Psoas muscle (tissue), 8 donors: ENCODE data around the gene UROD. TPM values are rescaled to one million over a fixed set of nuclear protein-coding genes. Genes with fewer than 3 reads are reported as not detected.
"Not testable (repeated sequence)": the region's sequence is repeated elsewhere in the genome, so short reads cannot be mapped to it uniquely, and the experiment has no call there.

Source experiments
- ATAC-seq, 4 donors: fragments of 200-7000 bp; cut with Tn5 transposase; one replicate each; pipeline ENCODE4 v1.9.1; 2020; ENCODE audit warnings: moderate library complexity in 3 of 4, mild to moderate bottlenecking in 2 of 4
- DNase-seq, 2 donors: peaks; one replicate each; pipeline ENCODE4 v3.0.0-alpha.2; 2020
- H3K27ac ChIP-seq: fragments of 200-600 bp; one replicate; pipeline ENCODE4 v1.8.0; 2022
- H3K27me3 ChIP-seq, 3 donors: fragments of 200-600 bp in 1 of 3; one replicate each; pipeline versions ENCODE4 v1.6.1 to v1.8.0; 2013 to 2022; ENCODE audit warnings: low read length in 2 of 3, mild to moderate bottlenecking in 2 of 3, moderate library complexity in 1 of 3; ENCODE audit not compliant: insufficient read depth in 3 of 3
- H3K36me3 ChIP-seq, 2 donors: fragments of 200-600 bp in 1 of 2; one replicate each; pipeline versions ENCODE4 v1.6.1 to v1.8.0; 2013 to 2022; ENCODE audit warnings: low read depth in 1 of 2, mild to moderate bottlenecking in 1 of 2, moderate library complexity in 1 of 2; ENCODE audit not compliant: insufficient read depth in 1 of 2
- H3K4me1 ChIP-seq: fragments of 200-600 bp; one replicate; pipeline ENCODE4 v1.8.0; 2022
- H3K4me3 ChIP-seq: fragments of 200-600 bp; one replicate; pipeline ENCODE4 v1.8.0; 2022; ENCODE audit warnings: mild to moderate bottlenecking
- H3K9me3 ChIP-seq: fragments of 200-600 bp; one replicate; pipeline ENCODE4 v1.8.0; 2022
- CTCF ChIP-seq: fragments of 200-600 bp; IDR thresholded peaks from one replicate; pipeline ENCODE4 v1.8.0; 2022; ENCODE audit warnings: antibody characterized with exemption
- WGBS, 3 donors: extraction: QIAGEN DNeasy Blood & Tissue Kit; methylation state at CpG; one replicate each; pipeline versions ENCODE4 v1.1.6 to v1.1.7; 2013; 5-methylcytosine and 5-hydroxymethylcytosine counted together
- intact Hi-C, 2 donors: fragments of 100-400 bp; cut with DNase I; formaldehyde crosslinking; loops; one replicate each; pipeline versions ENCODE4 v1.11.0 to v1.14.2; 2022
- polyA plus RNA-seq, 3 donors: library from polyadenylated mRNA; stranded (reverse); fragments of 200-250 nt; gene quantifications; one replicate each; pipeline ENCODE4 v1.2.3, GENCODE V29; 2013
- total RNA-seq, 4 donors: library from RNA; stranded (reverse); fragmentation: NEBNext Ultra II Directional in 2 of 4; extraction: Animal tissue kit (Norgen Biotek cat#: 25700) in 2 of 4; gene quantifications; one replicate each; pipeline versions ENCODE4 v1.2.1 to v1.2.4, GENCODE V29; 2021 to 2023
- donor health status: healthy with polysubstance abuse.
- donor health status: DM: no; HTN: no; CAD: no; lungs with moderate emphysema.
- donor health status: Bipolar disorder and iron deficiency.
- donor health status: healthy.
- donor health status: DM: yes; HTN: yes; CAD: no.
- donor health status: DM: no; HTN: no; CAD: no.
- donor health status: DM: no; HTN: no; CAD: no.
- donor health status: DM: yes; HTN: yes; CAD: no.

Gene UROD
- total and polyA plus RNA-seq, 7 donors = 50.4 to 79.6 (median 64.6) TPM

- ATAC-seq = no peak
- WGBS, 3 donors = 50 to 72% (median 68%) methylated on average over 2 of the region's 2 CpGs
- Histone ChIP-seq H3K4me1 (peaks cover 8% of the 10 kb centered on the region), H3K4me3 (no peak overlapping the region), H3K9me3 (no peaks in the 10 kb centered on the region), H3K36me3 (no peaks in the 10 kb centered on the region), H3K27me3 (peaks cover 0 to 2% (median 0%) of the 10 kb centered on the region in 3 donors), H3K27ac (no peak overlapping the region)
- TF ChIP-seq CTCF = no peak
- intact Hi-C loops = no loop called here
- no peak for DNase-seq
Measured at GRCh38 chr1:45051005-45051772, 39.1 kb downstream of the UROD start.

- DNase-seq (no peak), ATAC-seq (no peak)
- no peak for TF ChIP-seq CTCF
- H3K27ac ChIP-seq = no peak overlapping the region
- H3K4me1 ChIP-seq = no peaks in the 10 kb centered on the region
- peaks cover 0 to 2% (median 0%) of the 10 kb centered on the region in 3 donors for H3K27me3 ChIP-seq
- intact Hi-C loops = no loop called here
- H3K9me3 ChIP-seq = no peaks in the 10 kb centered on the region
- no peaks in the 10 kb centered on the region for H3K36me3 ChIP-seq
- WGBS, 3 donors = 79 to 89% (median 87%) methylated on average over 1 of the region's 1 CpG
- H3K4me3 ChIP-seq = no peak overlapping the region
Measured at GRCh38 chr1:45057542-45057941, 45.5 kb downstream of the UROD start.

DNA sequence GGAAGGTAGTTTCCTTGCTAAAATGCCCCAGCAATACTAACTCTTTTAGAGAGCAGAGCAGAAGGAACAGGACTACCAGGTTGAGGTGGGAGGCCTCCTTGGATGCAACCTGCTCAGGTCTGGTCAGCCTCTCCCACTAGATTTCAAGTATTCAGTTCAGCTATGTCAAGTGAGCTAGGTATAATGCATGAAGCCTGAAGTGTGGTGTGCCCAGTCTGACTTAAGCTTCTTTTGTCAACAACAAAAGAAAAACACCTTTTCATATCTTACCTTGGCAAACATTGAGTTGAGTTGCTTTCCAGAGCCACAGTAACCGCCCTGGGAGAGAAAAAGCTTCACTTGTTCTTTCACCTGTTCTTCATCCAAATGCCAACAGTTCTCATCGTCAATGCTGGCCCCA lies 47.8 kb downstream of the UROD start:
- Histone ChIP-seq H3K27ac (no peak overlapping the region), H3K9me3 (no peaks in the 10 kb centered on the region), H3K36me3 (no peaks in the 10 kb centered on the region), H3K4me1 (no peaks in the 10 kb centered on the region), H3K27me3 (peaks cover 0 to 2% (median 0%) of the 10 kb centered on the region in 3 donors), H3K4me3 (no peak overlapping the region)
- ATAC-seq (no peak), DNase-seq (no peak)
- 70 to 82% (median 79%) methylated on average over 2 of the region's 2 CpGs for WGBS, 3 donors
- intact Hi-C loops = no loop called here
- TF ChIP-seq CTCF = no peak

DNA sequence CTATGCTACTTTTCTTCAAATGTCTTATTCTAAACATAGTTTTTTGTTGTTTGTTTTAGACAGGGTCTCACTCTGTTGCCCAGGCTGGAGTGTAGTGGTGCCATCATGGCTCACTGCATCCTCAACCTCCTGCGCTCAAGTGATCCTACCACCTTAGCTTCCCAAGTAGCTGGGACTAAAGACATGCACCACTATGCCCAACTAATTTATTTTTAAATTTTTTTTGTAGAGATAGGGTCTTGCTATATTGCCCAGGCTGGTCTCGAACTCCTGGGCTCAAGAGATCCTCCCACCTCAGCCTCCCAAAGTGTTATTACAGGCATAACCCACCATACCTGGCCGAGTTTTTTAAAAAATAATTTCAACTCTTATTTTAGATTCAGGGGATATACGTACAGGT lies 50.4 kb downstream of the UROD start:
- DNase-seq, H3K27me3 ChIP-seq, H3K4me3 ChIP-seq, H3K4me1 ChIP-seq, H3K27ac ChIP-seq, intact Hi-C loops, ATAC-seq, H3K9me3 ChIP-seq, H3K36me3 ChIP-seq: not testable (repeated sequence)
- 89 to 91% (median 90%) methylated on average over 4 of the region's 4 CpGs for WGBS, 3 donors

- intact Hi-C loops = no loop called here
- Histone ChIP-seq H3K4me1 (no peaks in the 10 kb centered on the region), H3K4me3 (no peak overlapping the region), H3K9me3 (no peaks in the 10 kb centered on the region), H3K27ac (no peak overlapping the region), H3K27me3 (no peaks in the 10 kb centered on the region), H3K36me3 (no peaks in the 10 kb centered on the region)
- no peak for ATAC-seq
- DNase-seq = no peak
- no peak for TF ChIP-seq CTCF
- 54 to 66% (median 55%) methylated on average over 2 of the region's 2 CpGs for WGBS, 3 donors
Measured at GRCh38 chr1:45065083-45065482, 53.0 kb downstream of the UROD start.

Other genes with a start within 250 kb of the UROD start
- 1,000 to 10,000 TPM in 2 of 4 donors, 100 to 1,000 TPM in 2; 935 to 1,269 (median 1,066) TPM for gene RPS8, start 236.7 kb upstream of the UROD start, total RNA-seq
- 1,000 to 10,000 TPM; 1,193 to 2,158 (median 1,436) TPM for gene RPS8, start 236.7 kb upstream of the UROD start, polyA plus RNA-seq
- not detected for gene BEST4, start 224.1 kb upstream of the UROD start, total RNA-seq
- under 1 TPM in 1 of 3 donors, not detected in 2; 0.08 TPM for gene BEST4, start 224.1 kb upstream of the UROD start, polyA plus RNA-seq
- 1 to 10 TPM; 3.7 to 7.1 (median 4.7) TPM for gene PLK3, start 211.9 kb upstream of the UROD start, total RNA-seq
- gene PLK3, start 211.9 kb upstream of the UROD start, polyA plus RNA-seq = 1 to 10 TPM; 3.0 to 8.3 (median 3.5) TPM
- under 1 TPM in 2 of 4 donors, not detected in 2; 0.32 to 0.59 TPM for gene DYNLT4, start 204.9 kb upstream of the UROD start, total RNA-seq
- gene DYNLT4, start 204.9 kb upstream of the UROD start, polyA plus RNA-seq = under 1 TPM; 0.06 to 0.42 (median 0.11) TPM
- 1 to 10 TPM in 3 of 4 donors, under 1 TPM in 1; 0.76 to 1.8 (median 1.3) TPM for gene BTBD19, start 203.7 kb upstream of the UROD start, total RNA-seq
- 1 to 10 TPM in 2 of 3 donors, under 1 TPM in 1; 0.35 to 1.4 (median 1.2) TPM for gene BTBD19, start 203.7 kb upstream of the UROD start, polyA plus RNA-seq
- gene PTCH2, start 169.0 kb upstream of the UROD start, total RNA-seq = 1 to 10 TPM in 1 of 4 donors, under 1 TPM in 3; 0.12 to 1.0 (median 0.36) TPM
- gene PTCH2, start 169.0 kb upstream of the UROD start, polyA plus RNA-seq = under 1 TPM; 0.31 to 0.55 (median 0.35) TPM
- gene EIF2B3, start 25.7 kb upstream of the UROD start, total RNA-seq = 10 to 100 TPM; 40.3 to 52.3 (median 45.3) TPM
- gene EIF2B3, start 25.7 kb upstream of the UROD start, polyA plus RNA-seq = 10 to 100 TPM; 36.9 to 52.7 (median 43.3) TPM
- 10 to 100 TPM; 34.0 to 55.3 (median 43.9) TPM for gene HECTD3, start 930 bp upstream of the UROD start, total RNA-seq
- gene HECTD3, start 930 bp upstream of the UROD start, polyA plus RNA-seq = 10 to 100 TPM; 35.1 to 42.2 (median 36.3) TPM
- gene ZSWIM5, start 194.4 kb downstream of the UROD start, total RNA-seq = under 1 TPM; 0.50 to 0.98 (median 0.70) TPM
- gene ZSWIM5, start 194.4 kb downstream of the UROD start, polyA plus RNA-seq = under 1 TPM; 0.03 to 0.24 (median 0.21) TPM